Activated CD8-positive, alpha-beta memory T cell treated with anti-CD3 and anti-CD28 coated beads, Interleukin-2, amount 50 U/mL, for 4 hours (primary cell): ENCODE data around the gene MME.
"Not testable (repeated sequence)": the region's sequence is repeated elsewhere in the genome, so short reads cannot be mapped to it uniquely, and the experiment has no call there.

ENCODE experiments used
- DNase-seq: peaks from one replicate; pipeline ENCODE4 v3.0.0-alpha.2; 2020

MME gene

DNA sequence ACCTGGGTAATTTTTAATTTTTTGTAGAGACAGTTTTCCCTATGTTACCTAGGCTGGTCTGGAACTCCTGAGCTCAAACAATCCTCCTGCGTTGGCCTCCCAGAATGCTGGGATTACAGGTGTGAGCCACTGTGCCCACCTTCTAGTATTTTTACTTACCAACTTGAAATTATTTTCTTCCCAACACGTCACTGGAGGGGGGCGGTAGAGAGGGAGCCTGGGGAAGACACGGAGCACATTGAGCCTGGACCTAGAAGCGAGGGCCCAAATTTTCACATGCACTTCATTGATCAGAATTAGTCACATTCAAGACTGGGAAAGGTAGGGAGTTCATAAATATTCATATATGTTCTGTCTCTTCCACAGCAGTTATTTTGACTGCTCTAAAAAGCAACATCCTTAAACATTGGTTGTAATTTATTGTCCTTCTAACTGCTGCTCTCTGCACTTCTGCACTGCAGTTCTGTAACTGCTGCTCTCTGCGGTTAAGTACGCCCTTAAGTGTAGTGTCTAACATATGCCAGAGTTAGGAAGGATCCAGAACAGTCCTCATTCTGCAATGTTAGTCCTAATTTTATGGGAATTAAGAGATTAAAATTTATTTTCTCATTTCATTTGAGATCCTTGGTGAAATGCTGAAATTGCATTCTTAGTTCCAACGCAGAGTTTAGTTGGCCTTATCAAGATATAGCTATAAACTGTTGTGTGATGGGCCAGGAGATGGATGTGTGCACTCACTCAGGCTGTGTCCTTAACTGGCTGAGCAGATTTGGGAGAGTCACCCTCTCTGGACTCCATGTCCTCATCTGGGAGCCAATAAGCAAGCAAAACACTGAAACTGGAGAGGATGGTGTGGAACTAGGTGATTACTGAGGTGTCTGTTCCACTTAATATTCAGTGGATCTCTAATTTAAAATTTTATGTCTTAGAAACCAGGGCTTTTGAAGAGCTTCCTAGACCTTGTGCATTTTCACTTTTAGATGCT lies 115.1 kb downstream of the MME start:
- DNase-seq, result no peak

DNA sequence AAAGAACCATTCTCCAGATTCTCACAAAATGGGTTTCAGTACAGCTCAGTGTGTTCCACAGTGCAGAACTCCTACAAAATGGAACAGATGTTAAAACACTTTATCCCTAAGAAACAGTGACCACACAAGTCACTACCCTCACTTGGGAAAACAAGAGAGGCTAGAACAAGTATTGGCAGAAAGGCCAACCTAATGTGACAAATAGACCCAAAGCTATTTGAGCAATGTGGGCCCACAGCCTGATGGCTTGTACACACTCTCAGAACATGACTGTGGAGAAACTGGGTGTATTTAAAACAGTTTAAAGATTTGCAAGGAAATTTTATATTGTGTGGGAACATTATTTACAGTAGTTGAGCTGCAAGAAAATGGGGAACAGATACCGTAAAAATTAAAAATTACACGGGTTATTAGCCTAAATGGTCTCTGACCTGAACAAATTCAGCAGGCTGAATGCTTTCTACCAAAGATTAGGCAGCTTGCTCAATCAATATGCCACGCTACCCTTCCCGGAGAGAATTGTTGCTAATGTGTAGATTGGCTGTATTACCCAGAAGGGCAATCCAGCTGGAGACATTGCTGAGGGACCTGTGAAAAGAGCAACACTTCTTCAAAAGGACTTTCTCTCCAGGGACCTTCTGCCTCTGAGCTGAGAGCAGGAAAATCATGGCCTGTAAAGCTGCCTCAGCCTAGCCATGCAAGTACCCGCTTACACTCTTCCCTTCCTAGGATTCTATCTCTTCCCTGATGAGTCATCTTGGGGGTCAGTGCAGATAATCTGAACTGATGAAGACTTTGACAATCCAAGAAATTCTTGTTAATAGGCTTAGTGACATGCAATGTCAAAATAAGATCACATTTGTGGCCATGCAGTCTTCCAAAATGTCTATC lies 116.3 kb downstream of the MME start:
- no peak for DNase-seq

DNA sequence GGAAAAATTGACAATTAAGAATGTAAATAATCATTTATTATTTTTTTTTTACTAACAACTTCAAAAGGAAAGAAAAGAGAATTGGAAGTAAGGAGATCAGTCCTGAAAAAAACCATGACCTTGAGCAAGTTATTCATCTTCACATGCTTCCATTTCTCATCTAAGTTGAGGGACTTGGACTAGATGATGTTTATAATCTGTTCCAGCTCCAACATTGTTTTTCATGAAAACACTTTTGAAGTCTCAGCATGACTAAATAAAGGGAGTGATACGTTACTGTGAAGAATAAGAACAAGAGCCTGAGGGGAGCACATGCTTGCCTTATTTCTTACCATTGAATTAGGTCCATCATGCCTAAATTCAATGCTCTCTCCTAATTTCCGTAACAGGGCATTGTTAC lies 117.7 kb downstream of the MME start:
- DNase-seq, result no peak

DNA sequence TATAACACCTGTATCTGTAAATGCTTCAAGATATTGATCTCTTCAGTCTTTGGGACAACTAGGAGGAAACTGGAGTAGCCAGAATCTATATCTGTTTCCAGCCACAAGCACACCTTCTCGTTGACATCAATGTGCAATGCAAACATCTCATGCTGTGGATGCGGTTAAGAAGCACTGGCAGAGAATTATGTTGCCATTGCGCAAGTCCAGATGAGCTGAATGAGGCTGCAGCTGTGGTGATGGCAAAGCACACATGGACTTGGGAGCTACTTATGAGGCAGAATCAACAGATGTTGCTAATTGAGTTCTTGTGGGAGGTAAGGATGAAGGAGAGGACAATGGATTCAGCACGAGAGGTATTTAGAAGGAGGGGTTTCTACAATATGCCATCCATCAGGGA lies 122.5 kb downstream of the MME start:
- no peak for DNase-seq

DNA sequence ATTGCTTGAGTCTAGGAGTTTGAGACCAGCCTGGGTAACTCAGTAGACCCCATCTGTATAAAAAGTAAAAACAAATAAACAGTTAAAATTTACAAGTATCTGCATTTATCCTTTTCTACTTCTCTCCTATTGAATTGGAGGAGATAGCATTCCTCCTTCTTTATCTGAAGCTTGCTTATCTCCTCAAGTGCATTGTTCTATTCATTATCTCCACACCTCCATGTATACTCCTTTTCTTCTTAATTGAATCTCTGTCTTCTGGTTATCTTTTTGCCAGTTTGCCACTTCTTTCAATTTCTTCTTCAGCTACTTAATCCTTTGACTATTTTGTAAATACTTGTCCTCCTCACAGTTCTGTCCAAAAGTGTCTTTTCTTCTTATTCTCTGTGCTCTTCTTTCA lies 124.7 kb downstream of the MME start:
- no peak for DNase-seq

DNA sequence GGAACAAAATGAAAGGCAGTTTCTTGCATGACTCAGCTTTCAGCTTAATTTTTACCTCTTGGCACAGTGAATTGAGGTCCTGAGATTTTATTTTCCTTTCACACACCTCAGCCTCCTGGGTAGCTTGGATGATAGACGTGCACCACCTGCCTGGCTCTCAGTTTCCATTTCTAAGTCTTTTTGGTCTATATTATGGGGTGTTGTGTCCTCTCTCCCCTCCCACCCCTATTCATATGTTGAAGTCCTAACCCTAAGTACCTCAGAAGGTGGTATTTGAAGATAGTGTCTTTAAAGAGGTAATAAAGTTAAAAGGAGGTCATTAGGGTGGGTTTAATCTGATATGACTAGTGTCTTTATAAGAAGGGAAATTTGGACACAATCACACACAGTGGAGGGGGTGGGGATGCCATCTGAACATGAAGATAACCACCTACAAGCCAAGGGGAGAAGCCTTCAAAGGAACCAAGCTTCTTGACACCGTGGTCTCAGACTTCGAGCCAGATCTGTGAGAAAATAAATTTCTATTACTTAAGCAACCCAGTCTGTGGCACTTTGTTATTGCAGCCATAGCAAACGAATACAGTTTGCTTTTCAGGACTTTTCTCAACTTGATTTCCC lies 128.2 kb downstream of the MME start:
- DNase-seq, result no peak

DNA sequence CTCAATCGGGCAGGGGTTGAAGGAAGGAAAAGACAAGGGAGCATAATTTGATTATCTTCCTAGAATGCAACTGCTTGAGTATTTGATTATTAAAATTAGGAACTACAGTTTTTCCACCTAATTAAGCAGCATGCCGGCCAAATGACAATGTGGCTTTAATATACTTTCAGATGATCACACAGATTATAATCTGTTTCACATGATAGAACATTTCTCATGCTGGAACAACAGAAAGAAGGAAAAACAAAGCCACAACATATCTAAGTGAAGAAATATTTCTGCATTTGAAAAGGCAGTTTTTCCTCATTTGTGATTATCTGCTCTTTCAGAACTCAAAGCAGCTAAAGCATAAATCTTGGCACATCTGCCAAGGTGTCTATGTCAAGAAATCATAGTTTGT lies 130.6 kb downstream of the MME start:
- DNase-seq, result no peak

DNA sequence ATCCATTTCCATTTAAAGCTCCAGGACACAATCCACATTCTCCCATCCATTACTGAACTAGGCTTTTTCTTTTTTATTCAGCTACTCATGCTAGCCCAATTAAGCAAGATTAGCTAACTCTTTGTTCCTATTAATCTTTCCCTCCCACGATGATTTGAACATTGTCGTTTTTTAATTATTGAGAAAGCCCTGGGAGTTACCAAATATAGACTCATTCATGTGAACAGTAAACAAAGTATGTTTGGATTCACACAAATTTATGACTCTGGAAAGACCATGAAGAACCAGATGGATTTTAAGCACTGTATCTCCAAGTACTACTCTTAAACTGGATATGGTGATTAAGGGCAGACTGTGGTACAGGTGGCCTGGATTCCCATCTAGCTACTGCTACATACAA lies 131.1 kb downstream of the MME start:
- no peak for DNase-seq

DNA sequence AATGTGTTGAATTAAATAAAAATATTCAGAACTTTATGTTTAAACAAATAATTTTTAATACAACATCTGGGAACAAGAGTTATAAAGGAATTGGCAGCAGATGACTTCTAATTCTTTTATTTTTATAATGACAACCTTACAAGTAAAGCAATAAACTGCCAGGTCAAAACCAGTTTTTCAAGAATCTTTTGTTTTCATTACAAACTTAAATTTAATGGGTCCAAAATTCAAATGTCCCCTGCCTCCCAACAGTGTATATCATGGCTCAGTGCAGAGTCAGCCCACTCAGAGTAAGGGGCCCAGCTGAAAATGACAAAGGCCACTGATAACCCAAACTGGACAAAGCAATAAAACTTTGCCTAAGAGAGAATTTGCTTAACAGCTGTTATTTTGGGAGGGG lies 131.8 kb downstream of the MME start:
- no peak for DNase-seq

DNA sequence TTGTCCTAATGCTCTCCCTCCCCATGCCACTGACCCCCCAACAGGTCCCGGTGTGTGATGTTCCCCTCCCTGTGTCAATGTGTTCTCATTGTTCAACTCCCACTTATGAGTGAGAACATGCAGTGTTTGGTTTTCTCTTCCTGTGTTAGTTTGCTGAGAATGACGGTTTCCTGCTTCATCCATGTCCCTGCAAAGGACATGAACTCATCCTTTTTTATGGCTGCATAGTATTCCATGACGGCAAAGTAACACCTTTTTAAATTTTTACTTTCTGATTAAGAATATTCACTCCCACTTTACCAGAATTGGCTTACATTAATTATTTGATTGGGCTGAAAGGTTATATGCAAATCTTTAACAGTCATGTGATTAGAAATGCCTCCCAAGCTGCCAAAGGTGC lies 135.9 kb downstream of the MME start:
- DNase-seq, result not testable (repeated sequence)

DNA sequence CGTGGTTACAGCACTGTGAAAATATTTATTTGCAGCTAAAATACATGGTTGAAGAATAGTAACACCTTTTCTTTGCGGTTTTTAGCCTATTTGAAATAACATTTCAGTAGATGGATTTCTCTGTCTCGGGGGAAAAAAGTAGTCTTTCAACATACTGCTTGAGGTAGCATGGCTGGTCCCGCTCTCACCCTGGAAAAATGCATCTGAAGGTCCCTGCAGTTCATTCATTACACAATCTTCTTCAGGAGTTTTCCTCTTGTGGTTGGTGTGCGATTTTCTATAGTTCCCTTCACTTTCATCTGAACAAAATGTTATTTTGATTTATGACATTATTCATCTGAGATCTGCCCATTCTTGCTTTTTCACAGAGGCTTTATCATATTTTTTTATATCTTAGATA lies 137.5 kb downstream of the MME start:
- DNase-seq, result no peak

DNA sequence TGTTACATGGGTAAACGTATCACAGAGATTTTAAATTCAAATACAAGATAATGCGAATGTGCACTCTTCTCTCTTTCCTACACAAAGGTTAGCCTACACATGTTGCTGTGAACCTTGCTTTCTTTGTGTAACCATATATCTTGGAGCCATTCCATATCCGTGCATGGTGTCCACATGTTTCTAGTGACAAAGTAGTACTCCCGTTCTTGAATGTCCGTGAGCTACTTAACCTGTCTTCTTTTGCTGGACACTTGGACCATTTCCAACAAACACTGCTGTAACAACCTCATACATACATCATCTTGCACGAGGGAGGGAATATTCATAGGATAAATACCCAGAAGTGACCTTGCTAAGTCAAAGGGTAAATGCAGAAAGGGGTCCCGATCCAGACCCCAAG lies 138.3 kb downstream of the MME start:
- no peak for DNase-seq

DNA sequence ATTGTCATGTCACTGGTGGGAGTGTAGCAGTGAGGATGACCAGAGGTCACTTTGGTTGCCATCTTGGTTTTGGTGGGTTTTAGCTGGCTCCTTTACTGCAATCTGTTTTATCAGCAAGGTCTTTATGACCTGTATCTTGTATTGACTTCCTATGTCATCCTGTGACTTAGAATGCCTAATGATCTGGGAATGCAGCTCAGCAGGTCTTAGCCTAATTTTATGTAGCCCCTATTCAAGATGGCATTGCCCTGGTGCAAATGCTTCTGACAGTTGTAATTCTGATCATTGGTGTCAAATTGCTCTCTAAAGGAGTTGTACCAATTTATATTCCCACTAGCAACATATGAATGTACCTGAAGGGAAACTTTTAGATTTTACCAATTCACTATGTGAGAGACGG lies 139.0 kb downstream of the MME start:
- no peak for DNase-seq

DNA sequence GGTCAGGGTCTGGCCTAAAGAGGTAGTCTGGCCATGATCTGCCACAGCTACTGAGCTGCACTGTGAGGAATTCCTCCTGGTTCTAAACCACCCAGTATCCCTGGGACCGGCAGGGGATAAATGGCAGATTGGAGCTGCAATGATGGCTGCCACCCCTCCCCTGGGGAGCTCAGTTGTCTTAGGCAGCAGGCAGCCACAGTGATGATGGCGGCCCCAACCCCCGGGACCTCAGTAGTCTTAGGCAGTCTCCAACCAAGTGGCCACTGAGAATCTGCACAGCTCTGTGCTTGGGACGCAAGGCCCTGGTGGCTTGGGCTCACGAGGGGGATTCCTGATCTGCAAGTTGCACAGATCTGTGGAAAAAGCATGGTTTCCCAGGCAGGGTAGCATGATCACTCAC lies 145.3 kb downstream of the MME start:
- no peak for DNase-seq

DNA sequence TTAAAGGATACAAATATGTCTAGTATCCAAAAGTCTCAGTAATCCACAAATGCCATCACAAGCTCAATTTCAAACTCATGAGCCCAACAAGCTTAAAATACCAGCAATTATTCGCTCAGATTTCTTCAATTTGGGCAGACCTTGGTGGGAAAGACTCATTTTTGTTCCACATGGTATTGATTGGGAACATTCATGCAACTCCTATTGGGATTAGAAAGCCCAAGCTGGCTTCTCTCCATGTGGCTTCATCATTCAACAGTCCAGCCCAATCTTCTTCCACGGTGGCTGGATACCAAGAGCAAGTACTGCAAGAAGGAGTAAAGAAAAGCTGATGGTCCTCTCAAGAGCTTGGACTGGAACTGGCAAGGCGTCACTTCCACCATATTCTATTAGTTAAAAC lies 147.0 kb downstream of the MME start:
- DNase-seq, result no peak

DNA sequence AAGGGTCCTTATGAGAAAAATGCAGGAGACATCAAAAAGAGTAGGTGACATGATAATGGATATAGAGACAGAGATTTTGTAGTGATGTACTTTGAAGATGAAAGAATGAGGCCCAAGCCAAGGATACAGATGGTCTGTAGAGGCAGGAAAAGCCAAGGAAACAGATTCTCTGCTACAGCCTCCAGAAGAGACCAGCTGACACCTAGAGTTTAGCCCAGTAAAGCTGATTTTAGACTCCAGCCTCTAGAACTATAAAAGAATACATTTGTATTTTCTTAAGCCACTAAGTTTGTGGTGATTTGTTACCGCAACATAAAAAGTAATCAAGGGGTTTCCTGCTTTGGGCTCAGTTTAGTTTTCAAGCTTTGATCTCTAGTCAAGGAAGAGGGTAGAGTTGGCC lies 148.6 kb downstream of the MME start:
- no peak for DNase-seq

DNA sequence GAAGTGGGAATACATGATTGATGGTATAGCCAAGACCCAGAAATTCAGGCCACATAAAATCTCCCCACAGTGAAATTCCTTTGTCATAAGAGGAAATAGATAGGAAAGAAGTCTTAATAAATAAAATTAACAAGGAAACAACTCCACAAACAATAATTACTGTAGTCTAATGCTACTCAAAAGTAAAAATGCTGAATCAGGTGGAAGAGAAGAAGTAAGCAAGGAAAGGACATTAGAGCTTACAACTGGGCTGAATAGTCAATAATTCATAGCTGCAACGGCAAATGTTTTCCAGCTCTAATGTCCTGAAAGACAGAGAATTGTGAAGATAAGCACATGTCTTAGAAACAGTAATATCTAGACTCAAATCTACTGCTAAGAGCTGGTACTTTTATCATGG lies 149.0 kb downstream of the MME start:
- no peak for DNase-seq

DNA sequence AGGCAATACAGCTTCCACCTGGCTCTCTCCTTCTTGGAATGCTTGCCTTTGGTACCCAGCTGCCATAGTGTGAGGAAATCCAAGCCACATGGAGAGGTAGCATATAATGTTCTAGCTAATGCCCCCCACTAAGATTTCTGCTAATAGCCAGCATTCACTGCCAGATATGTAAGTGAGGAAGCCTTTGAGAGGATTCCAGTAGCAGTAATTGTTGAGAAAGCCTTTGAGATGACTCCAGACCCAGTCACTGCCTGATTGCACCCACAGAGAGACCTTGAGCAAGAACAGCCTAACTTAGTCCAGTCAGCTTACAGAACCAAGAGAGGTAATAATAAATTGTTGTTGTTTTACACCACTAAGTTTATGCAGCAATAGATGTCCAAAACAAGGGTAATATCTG lies 150.3 kb downstream of the MME start:
- DNase-seq, result no peak

DNA sequence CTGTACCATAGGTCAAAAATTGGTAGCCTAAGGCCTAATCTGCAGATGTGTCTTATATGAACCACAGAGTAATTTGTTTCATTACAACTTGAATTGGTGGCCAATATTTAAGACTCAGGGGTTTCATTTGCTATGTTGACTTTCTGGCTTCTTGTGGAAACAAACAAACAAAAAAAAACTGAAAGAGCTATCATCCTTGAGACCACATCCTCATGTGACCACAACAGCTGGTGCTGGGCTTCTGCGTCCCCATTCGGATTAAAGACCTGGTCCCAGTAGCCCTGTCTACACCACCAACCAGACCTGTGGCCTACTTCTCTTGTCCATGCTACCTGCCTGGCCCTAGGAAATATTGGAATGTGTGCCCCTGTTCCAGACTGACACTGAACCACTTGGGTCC lies 151.7 kb downstream of the MME start:
- DNase-seq, result no peak

DNA sequence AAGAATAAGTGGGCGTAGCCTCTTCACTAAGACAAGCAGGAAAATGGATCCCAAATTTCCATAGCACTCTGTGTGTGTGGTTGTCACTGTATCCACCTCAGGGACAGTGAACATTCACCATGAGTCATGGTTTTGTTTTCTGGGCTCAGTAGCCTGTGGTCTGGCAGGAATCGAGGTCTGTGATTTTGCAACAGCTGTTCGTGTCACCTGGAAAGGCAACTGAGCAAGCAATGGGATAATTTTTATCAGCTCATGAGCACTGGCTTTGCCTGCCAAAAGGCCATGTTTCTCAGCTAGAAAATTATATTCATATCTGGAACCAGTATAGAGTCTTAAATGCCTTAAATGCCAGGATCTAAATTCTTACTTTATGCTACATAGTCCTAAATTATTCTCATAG lies 152.5 kb downstream of the MME start:
- DNase-seq, result no peak

DNA sequence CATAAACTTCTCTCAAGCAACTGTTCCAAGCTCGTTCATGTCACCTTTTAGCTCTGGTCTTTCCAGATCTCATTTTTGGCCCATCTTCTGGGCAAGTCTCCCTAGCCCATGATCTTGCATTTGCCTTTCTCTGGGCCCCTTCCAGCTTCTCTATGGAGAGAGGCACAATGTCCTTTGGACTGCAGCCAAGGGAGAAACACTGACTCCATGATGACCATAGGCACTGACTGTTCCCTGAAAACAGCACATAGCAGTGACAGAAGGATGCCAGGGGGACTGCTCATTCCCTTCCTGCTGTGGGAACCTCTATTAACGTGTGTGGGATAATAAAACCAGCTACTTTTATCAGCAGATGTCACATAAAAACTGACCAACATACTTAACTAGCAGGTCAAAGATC lies 153.1 kb downstream of the MME start:
- no peak for DNase-seq
